Uterus (tissue), 2 donors: ENCODE measurements around the gene ZNF618.

ENCODE experiments used
- CTCF ChIP-seq, 4 experiments: fragments of 200-600 bp in 2 of 4; fragments of 450-650 bp in 2 of 4; sonication (generic) in 2 of 4; IDR thresholded peaks; one replicate each; pipeline ENCODE4 v1.5.1; 2016 to 2019; ENCODE audit warnings: antibody characterized with exemption in 4 of 4, mild to moderate bottlenecking in 2 of 4, moderate library complexity in 1 of 4
- POLR2A ChIP-seq, 2 donors: fragments of 450-650 bp; IDR thresholded peaks; one replicate each; pipeline ENCODE4 v1.6.1; 2016; ENCODE audit warnings: antibody characterized with exemption in 2 of 2, mild to moderate bottlenecking in 1 of 2, moderate library complexity in 1 of 2

- TF ChIP-seq CTCF (IDR thresholded peaks at IDR 0.05): no peak
- TF ChIP-seq POLR2A (IDR thresholded peaks at IDR 0.05): no peak
These were observed 69.7 kb downstream of the ZNF618 start for GRCh38 chr9:113945784-113946183.
